K562 (cell line): ENCODE data around the gene RARA. TPM values are rescaled to one million over a fixed set of nuclear protein-coding genes. Genes with fewer than 3 reads are reported as not detected.

Experiments used
- ASH1L ChIP-seq: fragments of 450-650 bp; IDR thresholded peaks from 2 replicates; pipeline ENCODE4 v1.6.1; 2018; ENCODE audit warnings: borderline replicate concordance, mild to moderate bottlenecking, low read depth; ENCODE audit not compliant: partially characterized antibody
- CBX8 ChIP-seq: fragments of 200-600 bp; sonication (generic); IDR thresholded peaks from 2 replicates; pipeline ENCODE4 v1.6.1; 2012; ENCODE audit warnings: borderline replicate concordance, mixed run types, low read depth, mild to moderate bottlenecking, moderate library complexity, mixed read lengths, low read length, control low read depth, inconsistent platforms; ENCODE audit not compliant: poor library complexity, severe bottlenecking; ENCODE audit errors: extremely low read depth
- CXXC5 ChIP-seq: fragments of 250-450 bp; sonication (Bioruptor Pico); IDR thresholded peaks from 2 replicates; pipeline ENCODE4 v1.8.0; 2022; ENCODE audit warnings: inconsistent platforms, mild to moderate bottlenecking, moderate library complexity
- ETS2 ChIP-seq: IDR thresholded peaks from 2 replicates; pipeline ENCODE4 v1.6.1; 2016; ENCODE audit warnings: borderline replicate concordance, missing genetic modification characterization, mild to moderate bottlenecking, moderate library complexity, missing compliant biosample characterization; ENCODE audit not compliant: poor library complexity, severe bottlenecking
- FOXA3 ChIP-seq, 2 experiments: fragments of 450-650 bp in 1 of 2; sonication (generic) in 1 of 2; formaldehyde crosslinking; IDR thresholded peaks in 1 of 2; conservative IDR thresholded peaks in 1 of 2; 2 replicates each; pipeline versions ENCODE4 v1.4.0 to v1.8.0; 2020 to 2022; ENCODE audit warnings: mild to moderate bottlenecking in 2 of 2, missing genetic modification reagents in 1 of 2
- HNRNPLL ChIP-seq: fragments of 200-400 bp; formaldehyde crosslinking; IDR thresholded peaks from 2 replicates; pipeline ENCODE4 v1.6.1; 2017; ENCODE audit warnings: low read length, low read depth, mild to moderate bottlenecking; ENCODE audit not compliant: poor library complexity, severe bottlenecking
- KDM2B ChIP-seq: fragments of 250-450 bp; sonication (Bioruptor Pico); IDR thresholded peaks from 2 replicates; pipeline ENCODE4 v1.8.0; 2021; ENCODE audit warnings: mild to moderate bottlenecking, moderate library complexity
- MTA3 ChIP-seq: fragments of 450-650 bp; formaldehyde crosslinking; IDR thresholded peaks from 2 replicates; pipeline ENCODE4 v1.6.1; 2017; ENCODE audit warnings: mild to moderate bottlenecking, borderline replicate concordance
- NCOR1 ChIP-seq: fragments of 450-650 bp; IDR thresholded peaks from 2 replicates; pipeline ENCODE4 v1.6.1; 2016; ENCODE audit warnings: mild to moderate bottlenecking, moderate library complexity
- RAD21 ChIP-seq, 2 experiments: fragments of 250-450 bp in 1 of 2; fragments of 450-650 bp in 1 of 2; sonication (Bioruptor Pico) in 1 of 2; formaldehyde crosslinking in 1 of 2; IDR thresholded peaks in 1 of 2; conservative IDR thresholded peaks in 1 of 2; 2 replicates each; pipeline versions ENCODE4 v1.4.0 to v1.8.0; 2020 to 2022; ENCODE audit warnings: mild to moderate bottlenecking in 2 of 2, moderate library complexity in 1 of 2
- RUNX1 ChIP-seq: sonication (generic); IDR thresholded peaks from 2 replicates; pipeline ENCODE4 v1.6.1; 2016; ENCODE audit warnings: antibody characterized with exemption, low read depth
- TCF3 ChIP-seq: sonication (generic); formaldehyde crosslinking; IDR thresholded peaks from 2 replicates; pipeline ENCODE4 v1.4.0; 2020; ENCODE audit warnings: mild to moderate bottlenecking, missing genetic modification reagents
- ZNF217 ChIP-seq: sonication (generic); formaldehyde crosslinking; IDR thresholded peaks from 2 replicates; pipeline ENCODE4 v1.8.0; 2022; ENCODE audit warnings: mild to moderate bottlenecking, missing genetic modification reagents
- ZNF274 ChIP-seq: IDR thresholded peaks from 2 replicates; pipeline ENCODE4 v1.6.1; 2011; ENCODE audit warnings: low read depth, mild to moderate bottlenecking, low read length, moderate library complexity, borderline replicate concordance
- ZNF282 ChIP-seq: sonication (generic); formaldehyde crosslinking; IDR thresholded peaks from 2 replicates; pipeline ENCODE4 v1.8.1; 2023; ENCODE audit warnings: missing genetic modification reagents
- ZNF431 ChIP-seq: sonication (generic); formaldehyde crosslinking; IDR thresholded peaks from 2 replicates; pipeline ENCODE4 v1.8.0; 2022; ENCODE audit warnings: mild to moderate bottlenecking, missing genetic modification reagents
- ZNF589 ChIP-seq: fragments of 200-800 bp; sonication (Bioruptor generic); IDR thresholded peaks from 2 replicates; pipeline ENCODE4 v1.6.1; 2016; ENCODE audit warnings: low read depth, missing genetic modification characterization, missing compliant biosample characterization
- ZSCAN29 ChIP-seq: fragments of 450-650 bp; IDR thresholded peaks from 2 replicates; pipeline ENCODE4 v1.6.1; 2017
- polyA plus RNA-seq, 8 experiments: library from polyadenylated mRNA; depleted of rRNA in 4 of 8; stranded (reverse) in 5 of 8; unstranded in 3 of 8; fragments of >200 nt; fragmentation: Nextera tagmentation in 2 of 8; fragmentation: Illumina TruSeq in 1 of 8; extraction: Ambion mirVana in 2 of 8; extraction: Trizol in 1 of 8; gene quantifications; 2 replicates each; pipeline versions ENCODE4 v1.2.1 to v1.2.3, GENCODE V29; 2011 to 2014; ENCODE audit warnings: inconsistent platforms in 1 of 8, missing spikeins in 1 of 8
- total RNA-seq, 7 experiments: library from RNA; depleted of rRNA in 6 of 7; stranded (reverse); fragments of >200 nt in 6 of 7; fragmentation: Illumina TruSeq in 2 of 7; extraction: Trizol in 2 of 7; gene quantifications; 2 replicates each; pipeline versions ENCODE4 v1.2.1 to v1.2.3, GENCODE V29; 2011 to 2021; ENCODE audit warnings: low replicate concordance in 1 of 7
- TF ChIP-seq, protein P1 (sequence below): fragments of 450-650 bp; IDR thresholded peaks from 2 replicates; pipeline ENCODE4 v1.7.0; 2016; ENCODE audit warnings: borderline replicate concordance
- TF ChIP-seq, protein P2 (sequence below): sonication (generic); formaldehyde crosslinking; IDR thresholded peaks from 2 replicates; pipeline ENCODE4 v1.8.0; 2022; ENCODE audit warnings: missing genetic modification reagents, mild to moderate bottlenecking, moderate library complexity, borderline replicate concordance
- TF ChIP-seq, protein P3 (sequence below): fragments of 250-450 bp; sonication (Bioruptor Pico); IDR thresholded peaks from 2 replicates; pipeline ENCODE4 v1.8.0; 2021; ENCODE audit warnings: moderate library complexity, mild to moderate bottlenecking, inconsistent platforms
- TF ChIP-seq, protein P4 (sequence below): sonication (generic); formaldehyde crosslinking; IDR thresholded peaks from 2 replicates; pipeline ENCODE4 v1.9.0; 2022; ENCODE audit warnings: mild to moderate bottlenecking, missing genetic modification reagents

RARA gene
- total and polyA plus RNA-seq, 9 of the 15 experiments (the other 6 are each of a cell fraction or from before 2014, with no cell fraction given): 0.10 to 28.0 (median 7.9) TPM

DNA sequence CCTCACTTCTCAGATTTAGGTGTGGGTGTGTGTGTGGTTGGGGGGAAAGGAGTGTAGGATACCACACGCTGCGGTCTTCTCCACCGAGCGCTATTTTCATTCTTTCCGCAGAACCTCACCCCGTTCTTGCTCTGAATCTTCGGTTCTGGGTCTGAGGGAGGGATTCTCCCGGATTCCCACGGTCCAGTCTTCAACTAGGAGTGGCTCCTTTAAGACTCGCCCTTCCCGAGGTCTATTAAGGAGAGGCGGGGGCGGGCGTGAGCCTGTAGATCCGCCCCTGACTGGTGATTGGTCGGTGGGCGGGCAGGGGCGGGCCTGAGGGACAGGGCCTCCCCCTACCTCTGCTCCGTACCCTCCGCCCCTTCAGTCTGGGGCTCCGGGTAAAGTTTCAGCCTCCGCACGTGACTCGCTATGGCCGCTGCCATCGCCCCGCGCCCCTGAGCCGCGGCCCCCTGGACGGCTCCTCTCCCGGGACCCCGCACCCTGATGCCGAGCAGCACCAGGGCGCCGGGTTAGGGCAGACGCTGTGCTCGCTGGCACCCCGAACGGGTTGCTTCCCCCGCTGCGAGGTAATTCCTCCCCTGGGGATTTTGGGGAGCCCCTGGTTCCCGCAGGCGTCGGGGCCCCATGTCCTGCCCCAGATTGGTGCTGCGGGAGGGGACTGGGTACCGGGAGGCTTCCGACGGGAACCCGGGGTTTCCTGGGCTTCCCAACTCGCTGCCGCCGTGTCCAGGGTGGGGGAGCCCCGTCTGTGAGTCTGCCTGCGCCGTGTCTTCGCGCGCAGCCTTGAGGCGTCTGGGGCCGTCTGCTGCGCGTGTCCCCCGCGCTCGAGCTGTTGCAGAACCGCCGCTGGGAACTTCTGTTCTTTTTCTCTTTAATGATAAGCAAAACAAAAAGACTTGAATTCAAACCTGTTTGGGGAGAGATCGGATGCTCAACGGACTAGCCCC lies 9.2 kb downstream of the RARA start (continued):
- TF ChIP-seq, protein P1, sequence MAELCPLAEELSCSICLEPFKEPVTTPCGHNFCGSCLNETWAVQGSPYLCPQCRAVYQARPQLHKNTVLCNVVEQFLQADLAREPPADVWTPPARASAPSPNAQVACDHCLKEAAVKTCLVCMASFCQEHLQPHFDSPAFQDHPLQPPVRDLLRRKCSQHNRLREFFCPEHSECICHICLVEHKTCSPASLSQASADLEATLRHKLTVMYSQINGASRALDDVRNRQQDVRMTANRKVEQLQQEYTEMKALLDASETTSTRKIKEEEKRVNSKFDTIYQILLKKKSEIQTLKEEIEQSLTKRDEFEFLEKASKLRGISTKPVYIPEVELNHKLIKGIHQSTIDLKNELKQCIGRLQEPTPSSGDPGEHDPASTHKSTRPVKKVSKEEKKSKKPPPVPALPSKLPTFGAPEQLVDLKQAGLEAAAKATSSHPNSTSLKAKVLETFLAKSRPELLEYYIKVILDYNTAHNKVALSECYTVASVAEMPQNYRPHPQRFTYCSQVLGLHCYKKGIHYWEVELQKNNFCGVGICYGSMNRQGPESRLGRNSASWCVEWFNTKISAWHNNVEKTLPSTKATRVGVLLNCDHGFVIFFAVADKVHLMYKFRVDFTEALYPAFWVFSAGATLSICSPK: no peak
- TF ChIP-seq TCF3 (CRISPR knock-in tag): no peak
- no peak for TF ChIP-seq RAD21 (CRISPR knock-in tag; conservative IDR thresholded peaks at IDR 0.05 in 1 of 2, IDR thresholded peaks at IDR 0.05 in 1 of 2)
- TF ChIP-seq CXXC5 (CRISPR knock-in tag): peak; percentile 42
- TF ChIP-seq ZNF274: no peak
- peak; percentile 82; the same call in 1 of the 2 replicates for TF ChIP-seq MTA3
- no peak for TF ChIP-seq CBX8
- TF ChIP-seq ZNF589 (CRISPR knock-in tag): no peak
- TF ChIP-seq ZNF282: no peak
- TF ChIP-seq FOXA3 (CRISPR knock-in tag; conservative IDR thresholded peaks at IDR 0.05 in 1 of 2, IDR thresholded peaks at IDR 0.05 in 1 of 2): no peak
- TF ChIP-seq KDM2B (CRISPR knock-in tag): peak; percentile 68; the same call in 1 of the 2 replicates
- peak; percentile 34 for TF ChIP-seq HNRNPLL
- no peak for TF ChIP-seq ZNF217 (CRISPR knock-in tag)
- TF ChIP-seq NCOR1: no peak
- TF ChIP-seq, protein P2, sequence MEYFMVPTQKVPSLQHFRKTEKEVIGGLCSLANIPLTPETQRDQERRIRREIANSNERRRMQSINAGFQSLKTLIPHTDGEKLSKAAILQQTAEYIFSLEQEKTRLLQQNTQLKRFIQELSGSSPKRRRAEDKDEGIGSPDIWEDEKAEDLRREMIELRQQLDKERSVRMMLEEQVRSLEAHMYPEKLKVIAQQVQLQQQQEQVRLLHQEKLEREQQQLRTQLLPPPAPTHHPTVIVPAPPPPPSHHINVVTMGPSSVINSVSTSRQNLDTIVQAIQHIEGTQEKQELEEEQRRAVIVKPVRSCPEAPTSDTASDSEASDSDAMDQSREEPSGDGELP: peak; percentile 29; the same call in 1 of the 2 replicates
- TF ChIP-seq, protein P3, sequence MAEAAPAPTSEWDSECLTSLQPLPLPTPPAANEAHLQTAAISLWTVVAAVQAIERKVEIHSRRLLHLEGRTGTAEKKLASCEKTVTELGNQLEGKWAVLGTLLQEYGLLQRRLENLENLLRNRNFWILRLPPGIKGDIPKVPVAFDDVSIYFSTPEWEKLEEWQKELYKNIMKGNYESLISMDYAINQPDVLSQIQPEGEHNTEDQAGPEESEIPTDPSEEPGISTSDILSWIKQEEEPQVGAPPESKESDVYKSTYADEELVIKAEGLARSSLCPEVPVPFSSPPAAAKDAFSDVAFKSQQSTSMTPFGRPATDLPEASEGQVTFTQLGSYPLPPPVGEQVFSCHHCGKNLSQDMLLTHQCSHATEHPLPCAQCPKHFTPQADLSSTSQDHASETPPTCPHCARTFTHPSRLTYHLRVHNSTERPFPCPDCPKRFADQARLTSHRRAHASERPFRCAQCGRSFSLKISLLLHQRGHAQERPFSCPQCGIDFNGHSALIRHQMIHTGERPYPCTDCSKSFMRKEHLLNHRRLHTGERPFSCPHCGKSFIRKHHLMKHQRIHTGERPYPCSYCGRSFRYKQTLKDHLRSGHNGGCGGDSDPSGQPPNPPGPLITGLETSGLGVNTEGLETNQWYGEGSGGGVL (CRISPR knock-in tag): no peak
- TF ChIP-seq RUNX1: no peak
- TF ChIP-seq, protein P4, sequence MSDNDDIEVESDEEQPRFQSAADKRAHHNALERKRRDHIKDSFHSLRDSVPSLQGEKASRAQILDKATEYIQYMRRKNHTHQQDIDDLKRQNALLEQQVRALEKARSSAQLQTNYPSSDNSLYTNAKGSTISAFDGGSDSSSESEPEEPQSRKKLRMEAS (CRISPR knock-in tag): peak; percentile 70
- TF ChIP-seq ASH1L: no peak
- TF ChIP-seq ETS2 (tag): no peak
- no peak for TF ChIP-seq ZNF431 (CRISPR knock-in tag)
- no peak for TF ChIP-seq ZSCAN29
